Stimulated activated CD8-positive, alpha-beta memory T cell treated with anti-CD3 and anti-CD28 coated beads, Interleukin-12 subunit alpha, Interleukin-12 subunit beta, amount 100 ng/mL, for 1 hour (primary cell): ENCODE measurements around the gene PRPS1L1.

ENCODE experiments used
- DNase-seq: peaks from one replicate; pipeline ENCODE4 v3.0.0-alpha.2; 2020; ENCODE audit warnings: low read depth

The PRPS1L1 gene

GRCh38 chr7:18013936-18014335 is 13.7 kb downstream of the PRPS1L1 start:
- DNase-seq = no peak

GRCh38 chr7:18004372-18004771 is 23.3 kb downstream of the PRPS1L1 start:
- DNase-seq = no peak

- no peak for DNase-seq
Observed at GRCh38 chr7:18003286-18003994, 24.2 kb downstream of the PRPS1L1 start.

- no peak for DNase-seq
Observed at GRCh38 chr7:17998692-17999091, 29.0 kb downstream of the PRPS1L1 start.

- DNase-seq = no peak
Observed at GRCh38 chr7:17996442-17997223, 31.0 kb downstream of the PRPS1L1 start.

GRCh38 chr7:17996040-17996439 is 31.6 kb downstream of the PRPS1L1 start:
- DNase-seq = no peak

GRCh38 chr7:17994079-17994850 is 33.4 kb downstream of the PRPS1L1 start:
- DNase-seq = no peak

- DNase-seq = no peak
Observed at GRCh38 chr7:17991866-17992648, 35.6 kb downstream of the PRPS1L1 start.

- DNase-seq = no peak
Observed at GRCh38 chr7:17990761-17991160, 36.9 kb downstream of the PRPS1L1 start.

GRCh38 chr7:17989546-17989945 is 38.1 kb downstream of the PRPS1L1 start:
- no peak for DNase-seq

GRCh38 chr7:17988858-17989257 is 38.8 kb downstream of the PRPS1L1 start:
- no peak for DNase-seq

- no peak for DNase-seq
Observed at GRCh38 chr7:17988141-17988540, 39.5 kb downstream of the PRPS1L1 start.

- DNase-seq = no peak
Observed at GRCh38 chr7:17986851-17987250, 40.8 kb downstream of the PRPS1L1 start.

GRCh38 chr7:17985473-17986239 is 42.0 kb downstream of the PRPS1L1 start:
- no peak for DNase-seq

GRCh38 chr7:17984288-17984687 is 43.4 kb downstream of the PRPS1L1 start:
- no peak for DNase-seq

- DNase-seq = no peak
Observed at GRCh38 chr7:17983221-17984062, 44.2 kb downstream of the PRPS1L1 start.

GRCh38 chr7:17976952-17977351 is 50.7 kb downstream of the PRPS1L1 start:
- no peak for DNase-seq
